RWPE2 (cell line): Measurements from ENCODE around the gene PKNOX2.

Experiments
- ATAC-seq: fragments of 200-7000 bp; cut with Tn5 transposase; 3 replicates; pipeline ENCODE4 v1.9.1; 2021; ENCODE audit warnings: low read depth
- DNase-seq: peaks from one replicate; pipeline ENCODE4 v3.0.0-alpha.2; 2020; ENCODE audit warnings: low spot score
- H3K27ac ChIP-seq: fragments of 450-650 bp; 2 replicates; pipeline ENCODE4 v1.5.1; 2017; ENCODE audit warnings: mild to moderate bottlenecking; ENCODE audit not compliant: poor library complexity, severe bottlenecking
- H3K27me3 ChIP-seq: fragments of 250-450 bp; sonication (Bioruptor Pico); 2 replicates; pipeline ENCODE4 v1.5.1; 2021; ENCODE audit warnings: mild to moderate bottlenecking, moderate library complexity; ENCODE audit not compliant: insufficient read depth, poor library complexity, severe bottlenecking
- H3K36me3 ChIP-seq: fragments of 250-450 bp; sonication (Bioruptor Pico); 2 replicates; pipeline ENCODE4 v1.5.1; 2020; ENCODE audit warnings: low read depth, mild to moderate bottlenecking, moderate library complexity
- H3K4me1 ChIP-seq: fragments of 250-450 bp; sonication (Bioruptor Pico); 2 replicates; pipeline ENCODE4 v1.5.1; 2021; ENCODE audit warnings: mild to moderate bottlenecking, moderate library complexity; ENCODE audit not compliant: insufficient read depth, poor library complexity, severe bottlenecking
- H3K4me3 ChIP-seq: fragments of 250-450 bp; sonication (Bioruptor Pico); 2 replicates; pipeline ENCODE4 v1.5.1; 2021; ENCODE audit warnings: mild to moderate bottlenecking, moderate library complexity; ENCODE audit not compliant: severe bottlenecking
- H3K9me3 ChIP-seq: fragments of 250-450 bp; sonication (Bioruptor Pico); 2 replicates; pipeline ENCODE4 v1.5.1; 2021; ENCODE audit warnings: mild to moderate bottlenecking, moderate library complexity; ENCODE audit not compliant: severe bottlenecking
- CTCF ChIP-seq: fragments of 450-650 bp; IDR thresholded peaks from one replicate; pipeline ENCODE4 v1.5.1; 2017; ENCODE audit warnings: mild to moderate bottlenecking, moderate library complexity; ENCODE audit not compliant: poor library complexity, severe bottlenecking

Gene PKNOX2

GRCh38 chr11:125247431-125247830, 82.9 kb downstream of the PKNOX2 start:
- H3K4me3 ChIP-seq: no peak overlapping the region
- ATAC-seq (no peak), DNase-seq (no peak)
- no peaks in the 10 kb centered on the region for H3K9me3 ChIP-seq
- no peak for TF ChIP-seq CTCF
- H3K36me3 ChIP-seq: no peaks in the 10 kb centered on the region
- no peaks in the 10 kb centered on the region for H3K4me1 ChIP-seq
- no peak overlapping the region for H3K27ac ChIP-seq
- H3K27me3 ChIP-seq: no peaks in the 10 kb centered on the region

- no peak for ATAC-seq
- DNase-seq: no peak
Observed at GRCh38 chr11:125250318-125251213, 86.0 kb downstream of the PKNOX2 start.

DNA sequence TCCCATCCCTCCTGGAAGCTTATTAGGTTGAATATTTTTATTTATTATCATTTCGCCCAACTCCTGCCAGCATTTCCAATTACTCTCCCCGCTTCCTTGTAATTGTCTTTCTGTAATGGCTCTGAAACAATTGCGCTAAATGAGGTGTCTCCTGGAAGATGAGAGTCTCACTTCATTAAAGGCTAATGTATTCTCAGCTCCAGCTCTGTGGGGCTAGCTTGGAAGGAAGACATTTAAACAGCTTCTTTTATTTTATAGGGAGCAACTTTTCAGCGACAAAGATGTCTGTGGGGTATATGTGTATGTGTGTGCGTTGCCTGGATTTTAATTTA, 86.6 kb downstream of the PKNOX2 start:
- Histone ChIP-seq H3K9me3 (no peaks in the 10 kb centered on the region), H3K36me3 (no peaks in the 10 kb centered on the region), H3K4me1 (no peaks in the 10 kb centered on the region), H3K27me3 (no peaks in the 10 kb centered on the region), H3K4me3 (no peak overlapping the region), H3K27ac (no peak overlapping the region)
- ATAC-seq (no peak), DNase-seq (no peak)
- no peak for TF ChIP-seq CTCF

More at GRCh38 chr11:125250318-125251213, 86.0 kb downstream of the PKNOX2 start:
- no peaks in the 10 kb centered on the region for H3K9me3 ChIP-seq
- H3K27me3 ChIP-seq: no peaks in the 10 kb centered on the region
- H3K36me3 ChIP-seq: no peaks in the 10 kb centered on the region
- TF ChIP-seq CTCF: no peak
- no peaks in the 10 kb centered on the region for H3K4me1 ChIP-seq
- no peak overlapping the region for H3K27ac ChIP-seq
- no peak overlapping the region for H3K4me3 ChIP-seq

GRCh38 chr11:125251956-125252355, 87.4 kb downstream of the PKNOX2 start:
- no peaks in the 10 kb centered on the region for H3K36me3 ChIP-seq
- no peak overlapping the region for H3K27ac ChIP-seq
- no peaks in the 10 kb centered on the region for H3K4me1 ChIP-seq
- H3K27me3 ChIP-seq: no peaks in the 10 kb centered on the region
- H3K4me3 ChIP-seq: no peak overlapping the region
- TF ChIP-seq CTCF: no peak
- no peaks in the 10 kb centered on the region for H3K9me3 ChIP-seq
- no peak for DNase-seq
- peak; percentile 42; the same call in 2 of the 3 replicates for ATAC-seq

- ATAC-seq (no peak), DNase-seq (no peak)
- TF ChIP-seq CTCF: no peak
- no peaks in the 10 kb centered on the region for H3K27me3 ChIP-seq
- H3K4me3 ChIP-seq: no peak overlapping the region
- no peaks in the 10 kb centered on the region for H3K4me1 ChIP-seq
- no peak overlapping the region for H3K27ac ChIP-seq
- no peaks in the 10 kb centered on the region for H3K9me3 ChIP-seq
- no peaks in the 10 kb centered on the region for H3K36me3 ChIP-seq
Observed at GRCh38 chr11:125253289-125253688, 88.7 kb downstream of the PKNOX2 start.
